HG02642 (cell line): ENCODE data around the gene TPP1.

ENCODE experiments used
- ATAC-seq: cut with Tn5 transposase; IDR thresholded peaks from one replicate; pipeline ENCODE4 v1.9.1; 2021; ENCODE audit warnings: mild to moderate bottlenecking; ENCODE audit not compliant: unreplicated experiment, poor library complexity

TPP1 gene

GRCh38 chr11:6613496-6613895, 5.7 kb downstream of the TPP1 start:
- ATAC-seq, result no peak

GRCh38 chr11:6612213-6613041, 6.8 kb downstream of the TPP1 start, which contains the start of gene TAF10:
Gene TAF10 (minus strand): TSS chr11:6612216. CDS start chr11:6612189, 27 bp downstream.
- ATAC-seq, result peak; percentile 92

GRCh38 chr11:6611963-6612212, 7.3 kb downstream of the TPP1 start:
- ATAC-seq, result no peak

- peak; percentile 20 for ATAC-seq
Measured at GRCh38 chr11:6611092-6611962, 7.9 kb downstream of the TPP1 start.

- no peak for ATAC-seq
Measured at GRCh38 chr11:6610591-6610990, 8.6 kb downstream of the TPP1 start.

GRCh38 chr11:6609502-6610015, 9.7 kb downstream of the TPP1 start:
- ATAC-seq, result no peak

GRCh38 chr11:6608726-6609501, 10.3 kb downstream of the TPP1 start:
- ATAC-seq, result no peak

GRCh38 chr11:6608011-6608410, 11.2 kb downstream of the TPP1 start:
- ATAC-seq, result no peak

- ATAC-seq, result no peak
Measured at GRCh38 chr11:6607190-6607795, 11.9 kb downstream of the TPP1 start.

- ATAC-seq, result peak; percentile 34
Measured at GRCh38 chr11:6606471-6607189, 12.6 kb downstream of the TPP1 start.

GRCh38 chr11:6604790-6605189, 14.4 kb downstream of the TPP1 start:
- ATAC-seq, result no peak

- ATAC-seq, result peak; percentile 42
Measured at GRCh38 chr11:6604081-6604626, 15.1 kb downstream of the TPP1 start.

GRCh38 chr11:6603287-6604080, 15.7 kb downstream of the TPP1 start, which contains the start of the genes ILK and RRP8:
Gene ILK (plus strand): TSS chr11:6603774. CDS start chr11:6604272, 498 bp downstream.
Gene RRP8 (minus strand): TSS chr11:6603616. CDS start chr11:6603502, 114 bp downstream.
- peak; percentile 84 for ATAC-seq

GRCh38 chr11:6602096-6602940, 16.9 kb downstream of the TPP1 start:
- no peak for ATAC-seq

- ATAC-seq, result no peak
Measured at GRCh38 chr11:6601041-6601461, 18.2 kb downstream of the TPP1 start.

GRCh38 chr11:6599881-6600390, 19.3 kb downstream of the TPP1 start:
- ATAC-seq, result no peak

GRCh38 chr11:6599449-6599848, 19.8 kb downstream of the TPP1 start:
- ATAC-seq, result no peak
